Activated T-helper 1 cell treated with anti-CD3 and anti-CD28 coated beads, Interleukin-2, amount 50 U/mL, for 16 hours (primary cell): ENCODE data around the gene PGM2.

Experiments used
- DNase-seq, 2 donors: peaks; one replicate each; pipeline ENCODE4 v3.0.0-alpha.2; 2020; ENCODE audit warnings: low read depth in 1 of 2, low spot score in 1 of 2

Gene PGM2

GRCh38 chr4:37860266-37860665 is 33.8 kb downstream of the PGM2 start:
- no peak for DNase-seq

GRCh38 chr4:37862961-37863360 is 36.5 kb downstream of the PGM2 start:
- DNase-seq: no peak

- no peak for DNase-seq
Observed at GRCh38 chr4:37864786-37865185, 38.3 kb downstream of the PGM2 start.

GRCh38 chr4:37865450-37865849 is 39.0 kb downstream of the PGM2 start:
- DNase-seq: no peak

GRCh38 chr4:37867102-37867501 is 40.6 kb downstream of the PGM2 start:
- no peak for DNase-seq

- DNase-seq: no peak
Observed at GRCh38 chr4:37868238-37868637, 41.8 kb downstream of the PGM2 start.

- DNase-seq: no peak
Observed at GRCh38 chr4:37872310-37872988, 46.0 kb downstream of the PGM2 start.

GRCh38 chr4:37873386-37873785 is 46.9 kb downstream of the PGM2 start:
- no peak for DNase-seq

GRCh38 chr4:37876156-37876555 is 49.7 kb downstream of the PGM2 start:
- DNase-seq: no peak

- no peak for DNase-seq
Observed at GRCh38 chr4:37879365-37879764, 52.9 kb downstream of the PGM2 start.

- no peak for DNase-seq
Observed at GRCh38 chr4:37881811-37882210, 55.3 kb downstream of the PGM2 start.

GRCh38 chr4:37882665-37883296 is 56.3 kb downstream of the PGM2 start:
- DNase-seq: no peak

GRCh38 chr4:37884855-37885487 is 58.5 kb downstream of the PGM2 start:
- no peak for DNase-seq

GRCh38 chr4:37885496-37885895 is 59.0 kb downstream of the PGM2 start:
- DNase-seq: no peak

GRCh38 chr4:37889849-37890800 is 63.6 kb downstream of the PGM2 start:
- DNase-seq: no peak

GRCh38 chr4:37890801-37891259 is 64.3 kb downstream of the PGM2 start, which contains the start of gene TBC1D1:
TSS of gene TBC1D1 (plus strand) at chr4:37891084. CDS start at chr4:37902096, 11,012 bp downstream.
- peak in 1 of 2 donors; percentile 19 for DNase-seq

GRCh38 chr4:37891260-37892159 is 65.0 kb downstream of the PGM2 start:
- peak; percentile 18 to 42 for DNase-seq

- peak in 1 of 2 donors; percentile 17 for DNase-seq
Observed at GRCh38 chr4:37892641-37893040, 66.2 kb downstream of the PGM2 start.

GRCh38 chr4:37893164-37893563 is 66.7 kb downstream of the PGM2 start:
- DNase-seq: no peak

GRCh38 chr4:37895271-37895670 is 68.8 kb downstream of the PGM2 start:
- DNase-seq: no peak
